Ishikawa (cell line): ENCODE measurements around the gene PBX1.
A peak's percentile ranks its signal among the peaks of the same experiment; 100 is the strongest.

Source experiments
- CEBPB ChIP-seq: IDR thresholded peaks from 2 replicates; pipeline ENCODE4 v1.6.1; 2012
- CREB1 ChIP-seq: IDR thresholded peaks from 2 replicates; pipeline ENCODE4 v1.6.1; 2012; ENCODE audit warnings: low read depth
- EGR1 ChIP-seq: IDR thresholded peaks from 2 replicates; pipeline ENCODE4 v1.6.1; 2012
- EP300 ChIP-seq: IDR thresholded peaks from 2 replicates; pipeline ENCODE4 v1.6.1; 2012; ENCODE audit warnings: borderline replicate concordance
- FOXM1 ChIP-seq: IDR thresholded peaks from 2 replicates; pipeline ENCODE4 v1.6.1; 2012; ENCODE audit warnings: low read depth, borderline replicate concordance
- MAX ChIP-seq: IDR thresholded peaks from 2 replicates; pipeline ENCODE4 v1.6.1; 2012
- NFIC ChIP-seq: IDR thresholded peaks from 2 replicates; pipeline ENCODE4 v1.6.1; 2012
- RAD21 ChIP-seq: IDR thresholded peaks from 2 replicates; pipeline ENCODE4 v1.6.1; 2012; ENCODE audit warnings: low read depth
- REST ChIP-seq: IDR thresholded peaks from 2 replicates; pipeline ENCODE4 v1.6.1; 2012; ENCODE audit warnings: low read depth, mild to moderate bottlenecking
- TAF1 ChIP-seq: IDR thresholded peaks from 2 replicates; pipeline ENCODE4 v1.6.1; 2012; ENCODE audit warnings: low read depth, mild to moderate bottlenecking
- TCF12 ChIP-seq: IDR thresholded peaks from 2 replicates; pipeline ENCODE4 v1.6.1; 2012; ENCODE audit warnings: low read depth
- TEAD4 ChIP-seq: IDR thresholded peaks from 2 replicates; pipeline ENCODE4 v1.6.1; 2012
- USF1 ChIP-seq: IDR thresholded peaks from 2 replicates; pipeline ENCODE4 v1.6.1; 2012
- YY1 ChIP-seq: IDR thresholded peaks from 2 replicates; pipeline ENCODE4 v1.6.1; 2012; ENCODE audit warnings: low read depth
- ZBTB7A ChIP-seq: IDR thresholded peaks from 2 replicates; pipeline ENCODE4 v1.6.1; 2012; ENCODE audit warnings: low read depth

PBX1 gene

GRCh38 chr1:164637461-164638375 is 78.7 kb downstream of the PBX1 start:
- no peak for TF ChIP-seq RAD21
- no peak for TF ChIP-seq REST
- TF ChIP-seq TEAD4, result 0 out of 2 replicates have a peak, but pooled peaks have one; percentile 30

- TF ChIP-seq MAX (no peak), RAD21 (no peak), EP300 (no peak), CREB1 (no peak), EGR1 (no peak), TEAD4 (no peak), CEBPB (no peak), NFIC (no peak)
Observed at GRCh38 chr1:164638492-164639202, 79.7 kb downstream of the PBX1 start.

- no peak for TF ChIP-seq EGR1
- TF ChIP-seq TEAD4, result no peak
- TF ChIP-seq CREB1, result no peak
- TF ChIP-seq RAD21, result no peak
- no peak for TF ChIP-seq REST
- TF ChIP-seq TAF1, result no peak
- TF ChIP-seq ZBTB7A, result no peak
- no peak for TF ChIP-seq EP300
- no peak for TF ChIP-seq USF1
- no peak for TF ChIP-seq FOXM1
- TF ChIP-seq YY1, result no peak
- no peak for TF ChIP-seq CEBPB
- no peak for TF ChIP-seq NFIC
- TF ChIP-seq TCF12, result no peak
- TF ChIP-seq MAX, result no peak
Observed at GRCh38 chr1:164640686-164641352, 81.8 kb downstream of the PBX1 start.

GRCh38 chr1:164641353-164641730 is 82.4 kb downstream of the PBX1 start:
- TF ChIP-seq ZBTB7A, result no peak
- no peak for TF ChIP-seq TAF1
- no peak for TF ChIP-seq CEBPB
- no peak for TF ChIP-seq FOXM1
- no peak for TF ChIP-seq NFIC
- TF ChIP-seq YY1, result no peak
- TF ChIP-seq TEAD4, result no peak
- no peak for TF ChIP-seq USF1
- TF ChIP-seq MAX, result no peak
- TF ChIP-seq EP300, result no peak
- no peak for TF ChIP-seq TCF12
- TF ChIP-seq CREB1, result no peak
- no peak for TF ChIP-seq REST
- TF ChIP-seq RAD21, result no peak
- no peak for TF ChIP-seq EGR1
